Neural progenitor cell (in vitro differentiated cells): Measurements from ENCODE around the gene QSOX1.

Source experiments
- EZH2 ChIP-seq: fragments of 200-600 bp; sonication (generic); IDR thresholded peaks from 2 replicates; pipeline ENCODE4 v1.6.1; 2017; ENCODE audit warnings: antibody characterized with exemption, mild to moderate bottlenecking, moderate library complexity
- EZH2phosphoT487 ChIP-seq: fragments of 200-600 bp; sonication (generic); IDR thresholded peaks from 2 replicates; pipeline ENCODE4 v1.6.1; 2017; ENCODE audit warnings: antibody characterized with exemption
- TF ChIP-seq, protein P1 (sequence below): fragments of 200-600 bp; sonication (generic); IDR thresholded peaks from 2 replicates; pipeline ENCODE4 v1.5.1; 2017; ENCODE audit warnings: antibody characterized with exemption, mild to moderate bottlenecking

DNA sequence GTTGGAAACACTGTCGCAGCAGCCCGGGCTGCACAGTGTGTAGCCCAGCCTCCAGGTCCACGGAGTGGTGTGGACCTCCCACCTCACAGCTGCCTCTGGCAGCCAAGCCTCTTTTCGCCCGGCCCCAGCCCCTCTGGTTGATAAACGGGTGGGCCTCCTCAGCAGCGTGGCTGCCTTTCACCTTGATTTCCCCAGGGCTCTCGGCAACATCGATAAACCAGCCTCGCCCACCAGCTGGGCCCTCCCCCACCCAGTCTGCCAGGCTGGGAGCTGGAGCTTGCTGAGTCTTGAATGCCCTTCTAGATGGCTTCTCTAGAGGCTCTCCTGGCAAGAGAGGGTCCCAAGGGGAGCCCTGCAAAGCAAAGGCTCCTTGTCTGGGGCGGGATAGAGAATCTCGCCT, 44.3 kb downstream of the QSOX1 start:
- TF ChIP-seq, protein P1, sequence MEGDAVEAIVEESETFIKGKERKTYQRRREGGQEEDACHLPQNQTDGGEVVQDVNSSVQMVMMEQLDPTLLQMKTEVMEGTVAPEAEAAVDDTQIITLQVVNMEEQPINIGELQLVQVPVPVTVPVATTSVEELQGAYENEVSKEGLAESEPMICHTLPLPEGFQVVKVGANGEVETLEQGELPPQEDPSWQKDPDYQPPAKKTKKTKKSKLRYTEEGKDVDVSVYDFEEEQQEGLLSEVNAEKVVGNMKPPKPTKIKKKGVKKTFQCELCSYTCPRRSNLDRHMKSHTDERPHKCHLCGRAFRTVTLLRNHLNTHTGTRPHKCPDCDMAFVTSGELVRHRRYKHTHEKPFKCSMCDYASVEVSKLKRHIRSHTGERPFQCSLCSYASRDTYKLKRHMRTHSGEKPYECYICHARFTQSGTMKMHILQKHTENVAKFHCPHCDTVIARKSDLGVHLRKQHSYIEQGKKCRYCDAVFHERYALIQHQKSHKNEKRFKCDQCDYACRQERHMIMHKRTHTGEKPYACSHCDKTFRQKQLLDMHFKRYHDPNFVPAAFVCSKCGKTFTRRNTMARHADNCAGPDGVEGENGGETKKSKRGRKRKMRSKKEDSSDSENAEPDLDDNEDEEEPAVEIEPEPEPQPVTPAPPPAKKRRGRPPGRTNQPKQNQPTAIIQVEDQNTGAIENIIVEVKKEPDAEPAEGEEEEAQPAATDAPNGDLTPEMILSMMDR: no peak
- no peak for TF ChIP-seq EZH2
- TF ChIP-seq EZH2phosphoT487: no peak
